ENCODE measurements around the gene TMEM61.

Gene TMEM61

GRCh38 chr1:54980046-54980527 lies 341 bp upstream of the TMEM61 start:
- no peaks in the 10 kb centered on the region for H3K9me2 ChIP-seq (replicated peaks; ENCODE audit: insufficient read depth, low read length)
- H3K4me3 ChIP-seq (ENCODE audit: insufficient read depth, low read length, poor library complexity, severe bottlenecking): no peak overlapping the region
- H3K9me3 ChIP-seq (ENCODE audit: insufficient read depth, low read length): no peaks in the 10 kb centered on the region
- no peaks in the 10 kb centered on the region for H3F3A ChIP-seq (ENCODE audit: insufficient read depth)
- no peak overlapping the region for H2AFZ ChIP-seq (ENCODE audit: low read depth, low read length, severe bottlenecking)
- no peak overlapping the region for H3K9ac ChIP-seq (ENCODE audit: low read length)
- no peaks in the 10 kb centered on the region for H3K27me3 ChIP-seq (ENCODE audit: low read length)
- no peaks in the 10 kb centered on the region for H3K36me3 ChIP-seq (ENCODE audit: low read length)
- TF ChIP-seq CTCF (IDR thresholded peaks at IDR 0.05; ENCODE audit: insufficient read depth, low read length, poor library complexity, severe bottlenecking): no peak
- no peak for TF ChIP-seq EZH2phosphoT487 (conservative IDR thresholded peaks at IDR 0.05; ENCODE audit: low read length)
- no peak overlapping the region for H3K4me2 ChIP-seq (ENCODE audit: low read depth, low read length, poor library complexity, severe bottlenecking)
- no peak overlapping the region for H3K27ac ChIP-seq (ENCODE audit: low read depth, low read length)
- no peaks in the 10 kb centered on the region for H3K79me2 ChIP-seq (ENCODE audit: insufficient read depth, low read length)
- H4K20me1 ChIP-seq (ENCODE audit: low read depth, low read length): no peaks in the 10 kb centered on the region

GRCh38 chr1:54981466-54981865 lies 1.0 kb downstream of the TMEM61 start:
- Histone ChIP-seq H3F3A (ENCODE audit: insufficient read depth) (no peaks in the 10 kb centered on the region), H3K79me2 (ENCODE audit: insufficient read depth, low read length) (no peaks in the 10 kb centered on the region), H3K9ac (ENCODE audit: low read length) (no peak overlapping the region), H3K27ac (ENCODE audit: low read depth, low read length) (no peak overlapping the region), H3K36me3 (ENCODE audit: low read length) (no peaks in the 10 kb centered on the region), H3K27me3 (ENCODE audit: low read length) (no peaks in the 10 kb centered on the region), H3K4me2 (ENCODE audit: low read depth, low read length, poor library complexity, severe bottlenecking) (no peak overlapping the region), H2AFZ (ENCODE audit: low read depth, low read length, severe bottlenecking) (no peak overlapping the region), H3K9me2 (replicated peaks; ENCODE audit: insufficient read depth, low read length) (no peaks in the 10 kb centered on the region), H4K20me1 (ENCODE audit: low read depth, low read length) (no peaks in the 10 kb centered on the region), H3K9me3 (ENCODE audit: insufficient read depth, low read length) (no peaks in the 10 kb centered on the region), H3K4me3 (ENCODE audit: insufficient read depth, low read length, poor library complexity, severe bottlenecking) (no peak overlapping the region)
- no peak for TF ChIP-seq CTCF (IDR thresholded peaks at IDR 0.05; ENCODE audit: insufficient read depth, low read length, poor library complexity, severe bottlenecking)
- no peak for TF ChIP-seq EZH2phosphoT487 (conservative IDR thresholded peaks at IDR 0.05; ENCODE audit: low read length)

- Histone ChIP-seq H3K36me3 (ENCODE audit: low read length) (no peaks in the 10 kb centered on the region), H3K4me2 (ENCODE audit: low read depth, low read length, poor library complexity, severe bottlenecking) (no peak overlapping the region), H2AFZ (ENCODE audit: low read depth, low read length, severe bottlenecking) (no peak overlapping the region), H3K79me2 (ENCODE audit: insufficient read depth, low read length) (no peaks in the 10 kb centered on the region), H4K20me1 (ENCODE audit: low read depth, low read length) (no peaks in the 10 kb centered on the region), H3K9me3 (ENCODE audit: insufficient read depth, low read length) (no peaks in the 10 kb centered on the region), H3F3A (ENCODE audit: insufficient read depth) (no peaks in the 10 kb centered on the region), H3K4me3 (ENCODE audit: insufficient read depth, low read length, poor library complexity, severe bottlenecking) (no peak overlapping the region), H3K27me3 (ENCODE audit: low read length) (no peaks in the 10 kb centered on the region), H3K9ac (ENCODE audit: low read length) (no peak overlapping the region), H3K27ac (ENCODE audit: low read depth, low read length) (no peak overlapping the region), H3K9me2 (replicated peaks; ENCODE audit: insufficient read depth, low read length) (no peaks in the 10 kb centered on the region)
- TF ChIP-seq EZH2phosphoT487 (conservative IDR thresholded peaks at IDR 0.05; ENCODE audit: low read length) (no peak), CTCF (IDR thresholded peaks at IDR 0.05; ENCODE audit: insufficient read depth, low read length, poor library complexity, severe bottlenecking) (no peak)
These were observed 2.3 kb downstream of the TMEM61 start for GRCh38 chr1:54982739-54983138.

All from SU-DHL-6 (cell line).